PFSK-1 (cell line): Measurements from ENCODE around the gene TRAPPC12.

ENCODE experiments used
- POLR2AphosphoS5 ChIP-seq: IDR thresholded peaks from 2 replicates; pipeline ENCODE4 v1.6.1; 2012; ENCODE audit warnings: low read depth, mild to moderate bottlenecking, control low read depth, low read length, moderate library complexity
- SIN3A ChIP-seq: IDR thresholded peaks from 2 replicates; pipeline ENCODE4 v1.6.1; 2012; ENCODE audit warnings: mild to moderate bottlenecking, low read length, moderate library complexity, borderline replicate concordance; ENCODE audit not compliant: insufficient read depth
- TAF1 ChIP-seq: IDR thresholded peaks from 2 replicates; pipeline ENCODE4 v1.6.1; 2012; ENCODE audit warnings: low read length, control low read depth, borderline replicate concordance; ENCODE audit not compliant: insufficient read depth

GRCh38 chr2:3432693-3433338, 53.3 kb downstream of the TRAPPC12 start:
- TF ChIP-seq SIN3A = no peak
- no peak for TF ChIP-seq TAF1
- no peak for TF ChIP-seq POLR2AphosphoS5
